ENCODE results near the gene FOXL3.

FOXL3 gene

GRCh38 chr7:336810-337566, 47.0 kb downstream of the FOXL3 start:
- no peaks in the 10 kb centered on the region; the same call in 1 of the 2 replicates for H3K27me3 ChIP-seq (replicated peaks; ENCODE audit: control insufficient read depth, insufficient read depth, low read length)
- TF ChIP-seq CTCF (IDR thresholded peaks at IDR 0.05; ENCODE audit: insufficient read depth, low read length, poor library complexity, severe bottlenecking): no peak

GRCh38 chr7:337567-337951, 47.6 kb downstream of the FOXL3 start:
- no peak overlapping the region for H3K4me3 ChIP-seq (replicated peaks; ENCODE audit: low read depth, low read length)
- no peak for DNase-seq (ENCODE audit: extremely low read depth, insufficient read length)
- no peak for TF ChIP-seq CTCF (IDR thresholded peaks at IDR 0.05; ENCODE audit: insufficient read depth, low read length, poor library complexity, severe bottlenecking)
- H3K27me3 ChIP-seq (replicated peaks; ENCODE audit: control insufficient read depth, insufficient read depth, low read length): no peaks in the 10 kb centered on the region; the same call in 1 of the 2 replicates
- H3K36me3 ChIP-seq (ENCODE audit: control insufficient read depth, insufficient read depth, low read length): no peaks in the 10 kb centered on the region

More at GRCh38 chr7:336810-337566, 47.0 kb downstream of the FOXL3 start:
- Histone ChIP-seq H3K36me3 (ENCODE audit: control insufficient read depth, insufficient read depth, low read length) (no peaks in the 10 kb centered on the region), H3K4me3 (replicated peaks; ENCODE audit: low read depth, low read length) (no peak overlapping the region)
- no peak for DNase-seq (ENCODE audit: extremely low read depth, insufficient read length)

- DNase-seq (ENCODE audit: extremely low read depth, insufficient read length): no peak
- Histone ChIP-seq H3K27me3 (replicated peaks; ENCODE audit: control insufficient read depth, insufficient read depth, low read length) (no peaks in the 10 kb centered on the region; the same call in 1 of the 2 replicates), H3K36me3 (ENCODE audit: control insufficient read depth, insufficient read depth, low read length) (no peaks in the 10 kb centered on the region), H3K4me3 (replicated peaks; ENCODE audit: low read depth, low read length) (no peak overlapping the region)
- no peak for TF ChIP-seq CTCF (IDR thresholded peaks at IDR 0.05; ENCODE audit: insufficient read depth, low read length, poor library complexity, severe bottlenecking)
Measured at GRCh38 chr7:338295-339061, 48.5 kb downstream of the FOXL3 start.

GRCh38 chr7:339062-339342, 49.0 kb downstream of the FOXL3 start:
- H3K27me3 ChIP-seq (replicated peaks; ENCODE audit: control insufficient read depth, insufficient read depth, low read length): no peaks in the 10 kb centered on the region; the same call in 1 of the 2 replicates
- no peak for TF ChIP-seq CTCF (IDR thresholded peaks at IDR 0.05; ENCODE audit: insufficient read depth, low read length, poor library complexity, severe bottlenecking)
- H3K36me3 ChIP-seq (ENCODE audit: control insufficient read depth, insufficient read depth, low read length): no peaks in the 10 kb centered on the region
- no peak overlapping the region for H3K4me3 ChIP-seq (replicated peaks; ENCODE audit: low read depth, low read length)
- no peak for DNase-seq (ENCODE audit: extremely low read depth, insufficient read length)

- no peak for TF ChIP-seq CTCF (IDR thresholded peaks at IDR 0.05; ENCODE audit: insufficient read depth, low read length, poor library complexity, severe bottlenecking)
- H3K4me3 ChIP-seq (replicated peaks; ENCODE audit: low read depth, low read length): no peak overlapping the region
- no peaks in the 10 kb centered on the region; the same call in 1 of the 2 replicates for H3K27me3 ChIP-seq (replicated peaks; ENCODE audit: control insufficient read depth, insufficient read depth, low read length)
- DNase-seq (ENCODE audit: extremely low read depth, insufficient read length): no peak
- H3K36me3 ChIP-seq (ENCODE audit: control insufficient read depth, insufficient read depth, low read length): no peaks in the 10 kb centered on the region
Measured at GRCh38 chr7:339696-340095, 49.7 kb downstream of the FOXL3 start.

All from GM06990 (cell line).